Measurements from ENCODE around the gene ABHD12B. TPM values are rescaled to one million over a fixed set of nuclear protein-coding genes. Genes with fewer than 3 reads are reported as not detected.

The ABHD12B gene
- total and polyA plus RNA-seq, 2 of the 13 experiments (the other 11 are each of a cell fraction or from before 2014, with no cell fraction given) = not detected

DNA sequence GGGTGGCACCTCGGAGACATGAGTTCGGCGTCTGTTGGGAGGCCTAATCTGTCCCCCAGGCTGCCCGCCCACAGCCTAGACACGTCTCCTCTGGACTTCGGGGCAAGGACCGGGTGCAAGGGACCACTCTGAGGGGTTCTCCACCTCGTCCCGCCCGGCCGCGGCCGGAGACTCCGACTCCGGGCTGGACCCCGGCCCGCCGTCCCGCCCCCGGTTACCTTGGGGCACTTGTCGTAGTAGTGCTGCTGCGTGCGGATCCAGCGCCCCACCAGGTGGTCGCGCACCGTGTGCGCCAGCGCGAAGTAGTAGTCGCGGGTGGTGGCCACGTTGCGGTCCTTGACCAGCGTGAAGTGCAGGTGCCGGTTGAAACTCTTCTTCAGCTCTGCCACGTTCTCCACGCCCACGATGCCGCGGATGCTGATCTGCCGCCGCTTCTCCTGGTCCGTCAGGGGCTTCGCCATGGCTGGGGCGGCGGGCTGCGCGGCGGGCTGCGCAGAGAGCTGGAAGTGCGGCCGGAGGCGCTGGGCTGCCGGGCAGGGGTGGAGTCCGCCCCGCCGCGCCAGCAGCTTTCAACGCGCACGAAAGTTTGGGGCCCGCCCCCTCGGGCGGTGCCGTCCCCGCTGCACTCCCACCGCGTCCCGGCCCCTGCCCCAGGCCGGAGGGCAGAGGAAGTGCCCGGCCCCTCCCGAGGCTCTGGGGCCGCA is 72.2 kb downstream of the ABHD12B start, which contains the start of gene PYGL (continued):
- TF ChIP-seq, protein P1, sequence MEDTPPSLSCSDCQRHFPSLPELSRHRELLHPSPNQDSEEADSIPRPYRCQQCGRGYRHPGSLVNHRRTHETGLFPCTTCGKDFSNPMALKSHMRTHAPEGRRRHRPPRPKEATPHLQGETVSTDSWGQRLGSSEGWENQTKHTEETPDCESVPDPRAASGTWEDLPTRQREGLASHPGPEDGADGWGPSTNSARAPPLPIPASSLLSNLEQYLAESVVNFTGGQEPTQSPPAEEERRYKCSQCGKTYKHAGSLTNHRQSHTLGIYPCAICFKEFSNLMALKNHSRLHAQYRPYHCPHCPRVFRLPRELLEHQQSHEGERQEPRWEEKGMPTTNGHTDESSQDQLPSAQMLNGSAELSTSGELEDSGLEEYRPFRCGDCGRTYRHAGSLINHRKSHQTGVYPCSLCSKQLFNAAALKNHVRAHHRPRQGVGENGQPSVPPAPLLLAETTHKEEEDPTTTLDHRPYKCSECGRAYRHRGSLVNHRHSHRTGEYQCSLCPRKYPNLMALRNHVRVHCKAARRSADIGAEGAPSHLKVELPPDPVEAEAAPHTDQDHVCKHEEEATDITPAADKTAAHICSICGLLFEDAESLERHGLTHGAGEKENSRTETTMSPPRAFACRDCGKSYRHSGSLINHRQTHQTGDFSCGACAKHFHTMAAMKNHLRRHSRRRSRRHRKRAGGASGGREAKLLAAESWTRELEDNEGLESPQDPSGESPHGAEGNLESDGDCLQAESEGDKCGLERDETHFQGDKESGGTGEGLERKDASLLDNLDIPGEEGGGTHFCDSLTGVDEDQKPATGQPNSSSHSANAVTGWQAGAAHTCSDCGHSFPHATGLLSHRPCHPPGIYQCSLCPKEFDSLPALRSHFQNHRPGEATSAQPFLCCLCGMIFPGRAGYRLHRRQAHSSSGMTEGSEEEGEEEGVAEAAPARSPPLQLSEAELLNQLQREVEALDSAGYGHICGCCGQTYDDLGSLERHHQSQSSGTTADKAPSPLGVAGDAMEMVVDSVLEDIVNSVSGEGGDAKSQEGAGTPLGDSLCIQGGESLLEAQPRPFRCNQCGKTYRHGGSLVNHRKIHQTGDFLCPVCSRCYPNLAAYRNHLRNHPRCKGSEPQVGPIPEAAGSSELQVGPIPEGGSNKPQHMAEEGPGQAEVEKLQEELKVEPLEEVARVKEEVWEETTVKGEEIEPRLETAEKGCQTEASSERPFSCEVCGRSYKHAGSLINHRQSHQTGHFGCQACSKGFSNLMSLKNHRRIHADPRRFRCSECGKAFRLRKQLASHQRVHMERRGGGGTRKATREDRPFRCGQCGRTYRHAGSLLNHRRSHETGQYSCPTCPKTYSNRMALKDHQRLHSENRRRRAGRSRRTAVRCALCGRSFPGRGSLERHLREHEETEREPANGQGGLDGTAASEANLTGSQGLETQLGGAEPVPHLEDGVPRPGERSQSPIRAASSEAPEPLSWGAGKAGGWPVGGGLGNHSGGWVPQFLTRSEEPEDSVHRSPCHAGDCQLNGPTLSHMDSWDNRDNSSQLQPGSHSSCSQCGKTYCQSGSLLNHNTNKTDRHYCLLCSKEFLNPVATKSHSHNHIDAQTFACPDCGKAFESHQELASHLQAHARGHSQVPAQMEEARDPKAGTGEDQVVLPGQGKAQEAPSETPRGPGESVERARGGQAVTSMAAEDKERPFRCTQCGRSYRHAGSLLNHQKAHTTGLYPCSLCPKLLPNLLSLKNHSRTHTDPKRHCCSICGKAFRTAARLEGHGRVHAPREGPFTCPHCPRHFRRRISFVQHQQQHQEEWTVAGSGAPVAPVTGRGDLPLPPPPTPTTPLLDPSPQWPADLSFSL (CRISPR knock-in tag; IDR thresholded peaks at IDR 0.05) = no peak; the same call in 1 of the 2 replicates
- TF ChIP-seq, protein P2, sequence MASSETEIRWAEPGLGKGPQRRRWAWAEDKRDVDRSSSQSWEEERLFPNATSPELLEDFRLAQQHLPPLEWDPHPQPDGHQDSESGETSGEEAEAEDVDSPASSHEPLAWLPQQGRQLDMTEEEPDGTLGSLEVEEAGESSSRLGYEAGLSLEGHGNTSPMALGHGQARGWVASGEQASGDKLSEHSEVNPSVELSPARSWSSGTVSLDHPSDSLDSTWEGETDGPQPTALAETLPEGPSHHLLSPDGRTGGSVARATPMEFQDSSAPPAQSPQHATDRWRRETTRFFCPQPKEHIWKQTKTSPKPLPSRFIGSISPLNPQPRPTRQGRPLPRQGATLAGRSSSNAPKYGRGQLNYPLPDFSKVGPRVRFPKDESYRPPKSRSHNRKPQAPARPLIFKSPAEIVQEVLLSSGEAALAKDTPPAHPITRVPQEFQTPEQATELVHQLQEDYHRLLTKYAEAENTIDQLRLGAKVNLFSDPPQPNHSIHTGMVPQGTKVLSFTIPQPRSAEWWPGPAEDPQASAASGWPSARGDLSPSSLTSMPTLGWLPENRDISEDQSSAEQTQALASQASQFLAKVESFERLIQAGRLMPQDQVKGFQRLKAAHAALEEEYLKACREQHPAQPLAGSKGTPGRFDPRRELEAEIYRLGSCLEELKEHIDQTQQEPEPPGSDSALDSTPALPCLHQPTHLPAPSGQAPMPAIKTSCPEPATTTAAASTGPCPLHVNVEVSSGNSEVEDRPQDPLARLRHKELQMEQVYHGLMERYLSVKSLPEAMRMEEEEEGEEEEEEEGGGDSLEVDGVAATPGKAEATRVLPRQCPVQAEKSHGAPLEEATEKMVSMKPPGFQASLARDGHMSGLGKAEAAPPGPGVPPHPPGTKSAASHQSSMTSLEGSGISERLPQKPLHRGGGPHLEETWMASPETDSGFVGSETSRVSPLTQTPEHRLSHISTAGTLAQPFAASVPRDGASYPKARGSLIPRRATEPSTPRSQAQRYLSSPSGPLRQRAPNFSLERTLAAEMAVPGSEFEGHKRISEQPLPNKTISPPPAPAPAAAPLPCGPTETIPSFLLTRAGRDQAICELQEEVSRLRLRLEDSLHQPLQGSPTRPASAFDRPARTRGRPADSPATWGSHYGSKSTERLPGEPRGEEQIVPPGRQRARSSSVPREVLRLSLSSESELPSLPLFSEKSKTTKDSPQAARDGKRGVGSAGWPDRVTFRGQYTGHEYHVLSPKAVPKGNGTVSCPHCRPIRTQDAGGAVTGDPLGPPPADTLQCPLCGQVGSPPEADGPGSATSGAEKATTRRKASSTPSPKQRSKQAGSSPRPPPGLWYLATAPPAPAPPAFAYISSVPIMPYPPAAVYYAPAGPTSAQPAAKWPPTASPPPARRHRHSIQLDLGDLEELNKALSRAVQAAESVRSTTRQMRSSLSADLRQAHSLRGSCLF (CRISPR knock-in tag; IDR thresholded peaks at IDR 0.05; ENCODE audit: borderline replicate concordance) = no peak
- peak; percentile 1; the same call in 1 of the 2 replicates for TF ChIP-seq ZNF598 (CRISPR knock-in tag; IDR thresholded peaks at IDR 0.05; ENCODE audit: borderline replicate concordance)
- TF ChIP-seq, protein P3, sequence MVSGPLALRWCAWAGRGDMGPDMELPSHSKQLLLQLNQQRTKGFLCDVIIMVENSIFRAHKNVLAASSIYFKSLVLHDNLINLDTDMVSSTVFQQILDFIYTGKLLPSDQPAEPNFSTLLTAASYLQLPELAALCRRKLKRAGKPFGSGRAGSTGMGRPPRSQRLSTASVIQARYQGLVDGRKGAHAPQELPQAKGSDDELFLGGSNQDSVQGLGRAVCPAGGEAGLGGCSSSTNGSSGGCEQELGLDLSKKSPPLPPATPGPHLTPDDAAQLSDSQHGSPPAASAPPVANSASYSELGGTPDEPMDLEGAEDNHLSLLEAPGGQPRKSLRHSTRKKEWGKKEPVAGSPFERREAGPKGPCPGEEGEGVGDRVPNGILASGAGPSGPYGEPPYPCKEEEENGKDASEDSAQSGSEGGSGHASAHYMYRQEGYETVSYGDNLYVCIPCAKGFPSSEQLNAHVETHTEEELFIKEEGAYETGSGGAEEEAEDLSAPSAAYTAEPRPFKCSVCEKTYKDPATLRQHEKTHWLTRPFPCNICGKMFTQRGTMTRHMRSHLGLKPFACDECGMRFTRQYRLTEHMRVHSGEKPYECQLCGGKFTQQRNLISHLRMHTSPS (CRISPR knock-in tag; IDR thresholded peaks at IDR 0.05; ENCODE audit: low read depth) = peak; percentile 6; the same call in 1 of the 2 replicates
- TF ChIP-seq MXD4 (CRISPR knock-in tag; IDR thresholded peaks at IDR 0.05) = no peak
- TF ChIP-seq ZC3H4 (CRISPR knock-in tag; IDR thresholded peaks at IDR 0.05; ENCODE audit: borderline replicate concordance) = no peak
- TF ChIP-seq ZNF263 (CRISPR knock-in tag; IDR thresholded peaks at IDR 0.05) = no peak
- TF ChIP-seq ZNF160 (CRISPR knock-in tag; IDR thresholded peaks at IDR 0.05) = no peak; the same call in 1 of the 2 replicates
